Measurements from ENCODE around the gene TPO.
"Not testable (repeated sequence)": the region's sequence is repeated elsewhere in the genome, so short reads cannot be mapped to it uniquely, and the experiment has no call there.

Gene TPO

GRCh38 chr2:1505031-1505441 lies 91.8 kb downstream of the TPO start:
- ATAC-seq (replicated peaks; ENCODE audit: extremely low read depth, poor library complexity, severe bottlenecking) (no peak), DNase-seq (ENCODE audit: low spot score in 2 of 2) (no peak)
- no peak overlapping the region for H3K4me3 Mint-ChIP-seq
- no peak overlapping the region for H3K27ac Mint-ChIP-seq (ENCODE audit: low read depth)
- H3K9me3 Mint-ChIP-seq: no peaks in the 10 kb centered on the region
- H3K36me3 Mint-ChIP-seq (ENCODE audit: insufficient read depth): no peaks in the 10 kb centered on the region
- H3K27me3 Mint-ChIP-seq: no peaks in the 10 kb centered on the region
- H3K4me1 Mint-ChIP-seq: peaks cover 6% of the 10 kb centered on the region

DNA sequence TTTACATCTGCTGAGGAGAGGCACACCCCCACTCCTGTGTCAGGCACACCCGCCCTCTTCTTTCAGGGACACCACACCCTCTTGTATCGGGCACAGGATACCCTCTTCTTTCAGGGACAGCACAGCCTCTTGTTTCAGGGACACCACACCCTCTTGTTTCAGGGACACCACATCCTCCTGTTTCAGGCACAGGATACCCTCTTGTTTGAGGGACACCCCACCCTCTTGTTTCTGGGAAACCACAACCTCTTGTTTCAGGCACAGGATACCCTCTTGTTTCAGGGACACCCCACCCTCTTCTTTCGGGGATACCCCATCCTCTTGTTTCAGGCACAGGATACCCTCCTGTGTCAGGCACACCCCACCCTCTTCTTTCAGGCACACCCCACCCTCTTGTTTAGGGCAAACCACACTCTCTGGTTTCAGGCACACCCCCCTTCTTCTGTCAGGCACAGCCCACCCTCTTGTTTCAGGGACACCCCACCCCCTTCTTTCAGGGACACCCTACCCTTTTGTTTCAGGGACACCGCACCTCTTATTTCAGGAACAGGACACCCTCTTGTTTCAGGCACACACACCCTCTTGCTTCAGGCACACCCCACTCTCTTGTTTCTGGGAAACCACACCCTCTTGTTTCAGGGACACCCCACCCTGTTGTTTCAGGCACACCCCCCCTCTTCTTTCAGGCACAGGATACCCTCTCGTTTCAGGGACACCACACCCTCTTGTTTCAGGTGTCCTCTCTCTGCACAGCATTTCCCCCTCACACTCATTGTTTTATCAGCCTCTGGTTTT lies 96.2 kb downstream of the TPO start:
- H3K4me3 Mint-ChIP-seq: no peak overlapping the region
- H3K9me3 Mint-ChIP-seq: no peaks in the 10 kb centered on the region
- ATAC-seq (replicated peaks; ENCODE audit: extremely low read depth, poor library complexity, severe bottlenecking): no peak
- no peak overlapping the region for H3K27ac Mint-ChIP-seq (ENCODE audit: low read depth)
- H3K36me3 Mint-ChIP-seq (ENCODE audit: insufficient read depth): peaks cover 2% of the 10 kb centered on the region
- DNase-seq (ENCODE audit: low spot score in 2 of 2): no peak
- H3K27me3 Mint-ChIP-seq: peaks cover 11% of the 10 kb centered on the region
- H3K4me1 Mint-ChIP-seq: peaks cover 6% of the 10 kb centered on the region

DNA sequence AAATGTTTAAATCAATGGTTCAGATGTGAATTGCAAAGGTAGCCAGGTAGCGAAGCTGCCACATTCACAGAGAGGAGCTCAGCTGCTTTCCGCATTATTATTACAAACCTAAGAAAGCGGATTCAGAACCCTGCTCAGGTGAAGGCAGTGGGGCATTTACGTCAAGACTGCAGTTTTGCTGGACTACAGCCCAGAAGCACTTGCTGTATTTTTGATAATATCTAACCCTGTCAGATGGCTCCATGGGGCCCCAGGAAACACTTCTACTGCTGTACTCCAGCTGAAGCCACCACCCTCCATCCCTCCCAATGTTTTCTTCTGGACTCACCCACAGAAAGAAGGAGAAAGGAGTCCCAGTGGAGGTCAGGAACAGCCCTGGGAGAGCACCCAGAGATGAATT lies 96.9 kb downstream of the TPO start:
- no peaks in the 10 kb centered on the region for H3K9me3 Mint-ChIP-seq
- H3K4me1 Mint-ChIP-seq: peaks cover 6% of the 10 kb centered on the region
- DNase-seq (ENCODE audit: low spot score in 2 of 2) (no peak), ATAC-seq (replicated peaks; ENCODE audit: extremely low read depth, poor library complexity, severe bottlenecking) (no peak)
- H3K4me3 Mint-ChIP-seq: no peak overlapping the region
- H3K27ac Mint-ChIP-seq (ENCODE audit: low read depth): no peak overlapping the region
- peaks cover 11% of the 10 kb centered on the region for H3K27me3 Mint-ChIP-seq
- H3K36me3 Mint-ChIP-seq (ENCODE audit: insufficient read depth): peaks cover 2% of the 10 kb centered on the region

GRCh38 chr2:1511455-1511854 lies 98.2 kb downstream of the TPO start:
- H3K27ac Mint-ChIP-seq (ENCODE audit: low read depth): no peak overlapping the region
- H3K27me3 Mint-ChIP-seq: peaks cover 11% of the 10 kb centered on the region
- ATAC-seq (replicated peaks; ENCODE audit: extremely low read depth, poor library complexity, severe bottlenecking): no peak
- H3K4me3 Mint-ChIP-seq: no peak overlapping the region
- peaks cover 2% of the 10 kb centered on the region for H3K36me3 Mint-ChIP-seq (ENCODE audit: insufficient read depth)
- peaks cover 6% of the 10 kb centered on the region for H3K4me1 Mint-ChIP-seq
- H3K9me3 Mint-ChIP-seq: no peaks in the 10 kb centered on the region
- no peak for DNase-seq (ENCODE audit: low spot score in 2 of 2)

GRCh38 chr2:1512321-1513289 lies 99.3 kb downstream of the TPO start:
- peaks cover 2% of the 10 kb centered on the region for H3K36me3 Mint-ChIP-seq (ENCODE audit: insufficient read depth)
- H3K27me3 Mint-ChIP-seq: peaks cover 11% of the 10 kb centered on the region
- no peak overlapping the region for H3K4me3 Mint-ChIP-seq
- H3K27ac Mint-ChIP-seq (ENCODE audit: low read depth): no peak overlapping the region
- H3K9me3 Mint-ChIP-seq: no peaks in the 10 kb centered on the region
- H3K4me1 Mint-ChIP-seq: peaks cover 6% of the 10 kb centered on the region
- DNase-seq (ENCODE audit: low spot score in 2 of 2) (no peak), ATAC-seq (replicated peaks; ENCODE audit: extremely low read depth, poor library complexity, severe bottlenecking) (no peak)

DNA sequence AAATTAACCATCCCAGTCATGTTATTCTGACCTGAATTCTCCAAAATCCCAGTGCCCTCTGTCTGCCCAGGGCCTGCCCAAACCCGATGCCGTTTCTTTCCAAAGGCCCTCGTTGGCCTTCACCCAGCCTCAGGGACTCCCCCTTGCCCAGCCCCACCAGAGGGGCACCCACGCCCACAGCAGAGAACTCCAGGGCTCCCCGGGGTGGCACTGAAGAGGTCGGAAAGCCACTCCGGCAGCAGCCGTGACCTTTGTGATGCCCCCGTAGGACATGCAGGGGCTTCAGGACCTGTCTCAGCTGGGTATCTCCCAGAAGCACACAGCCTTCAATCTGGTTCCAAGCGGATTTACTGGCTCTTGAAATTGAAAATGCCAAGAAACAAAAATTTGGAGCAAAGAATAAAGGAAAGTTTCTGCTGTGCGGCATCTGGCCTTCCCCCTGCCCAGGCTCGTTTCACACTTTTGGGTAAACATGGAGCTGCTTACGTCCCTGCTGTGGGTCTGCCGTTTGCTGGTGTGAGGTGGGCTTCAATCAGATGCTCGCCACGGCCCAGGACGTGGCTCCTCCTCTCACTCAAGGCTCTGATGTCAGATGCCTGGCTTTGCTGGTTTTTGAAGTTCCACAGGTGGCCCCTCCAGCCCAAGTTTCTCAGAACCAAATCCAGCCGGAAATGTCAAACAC lies 101.3 kb downstream of the TPO start:
- H3K4me1 Mint-ChIP-seq: peaks cover 12% of the 10 kb centered on the region
- peaks cover 2% of the 10 kb centered on the region for H3K36me3 Mint-ChIP-seq (ENCODE audit: insufficient read depth)
- no peaks in the 10 kb centered on the region for H3K9me3 Mint-ChIP-seq
- no peak overlapping the region for H3K4me3 Mint-ChIP-seq
- no peak for ATAC-seq (replicated peaks; ENCODE audit: extremely low read depth, poor library complexity, severe bottlenecking)
- no peak for DNase-seq (ENCODE audit: low spot score in 2 of 2)
- peaks cover 11% of the 10 kb centered on the region for H3K27me3 Mint-ChIP-seq
- H3K27ac Mint-ChIP-seq (ENCODE audit: low read depth): no peak overlapping the region

DNA sequence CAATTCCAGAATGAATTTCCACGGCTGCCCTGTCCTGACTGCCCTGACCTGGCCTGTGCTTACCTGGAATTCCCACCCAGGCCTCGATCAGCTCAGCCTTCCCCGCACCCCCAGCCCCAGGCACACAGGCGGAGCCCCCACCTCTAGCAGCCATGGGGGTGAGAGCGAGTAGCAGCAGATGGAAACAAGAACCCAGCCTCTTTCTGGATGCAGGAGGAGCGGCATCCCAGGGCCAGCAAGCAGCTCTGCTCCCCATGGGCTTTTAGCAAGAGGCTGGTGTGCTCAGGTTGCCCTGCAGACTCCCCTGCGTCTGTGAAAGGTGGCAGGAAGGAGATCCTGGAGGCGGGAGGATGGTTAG lies 101.8 kb downstream of the TPO start:
- DNase-seq (ENCODE audit: low spot score in 2 of 2): no peak
- Mint-ChIP-seq H3K27ac (ENCODE audit: low read depth) (no peak overlapping the region), H3K9me3 (no peaks in the 10 kb centered on the region), H3K36me3 (ENCODE audit: insufficient read depth) (peaks cover 2% of the 10 kb centered on the region), H3K27me3 (peaks cover 11% of the 10 kb centered on the region), H3K4me1 (peaks cover 12% of the 10 kb centered on the region), H3K4me3 (no peak overlapping the region)
- ATAC-seq (replicated peaks; ENCODE audit: extremely low read depth, poor library complexity, severe bottlenecking): no peak

DNA sequence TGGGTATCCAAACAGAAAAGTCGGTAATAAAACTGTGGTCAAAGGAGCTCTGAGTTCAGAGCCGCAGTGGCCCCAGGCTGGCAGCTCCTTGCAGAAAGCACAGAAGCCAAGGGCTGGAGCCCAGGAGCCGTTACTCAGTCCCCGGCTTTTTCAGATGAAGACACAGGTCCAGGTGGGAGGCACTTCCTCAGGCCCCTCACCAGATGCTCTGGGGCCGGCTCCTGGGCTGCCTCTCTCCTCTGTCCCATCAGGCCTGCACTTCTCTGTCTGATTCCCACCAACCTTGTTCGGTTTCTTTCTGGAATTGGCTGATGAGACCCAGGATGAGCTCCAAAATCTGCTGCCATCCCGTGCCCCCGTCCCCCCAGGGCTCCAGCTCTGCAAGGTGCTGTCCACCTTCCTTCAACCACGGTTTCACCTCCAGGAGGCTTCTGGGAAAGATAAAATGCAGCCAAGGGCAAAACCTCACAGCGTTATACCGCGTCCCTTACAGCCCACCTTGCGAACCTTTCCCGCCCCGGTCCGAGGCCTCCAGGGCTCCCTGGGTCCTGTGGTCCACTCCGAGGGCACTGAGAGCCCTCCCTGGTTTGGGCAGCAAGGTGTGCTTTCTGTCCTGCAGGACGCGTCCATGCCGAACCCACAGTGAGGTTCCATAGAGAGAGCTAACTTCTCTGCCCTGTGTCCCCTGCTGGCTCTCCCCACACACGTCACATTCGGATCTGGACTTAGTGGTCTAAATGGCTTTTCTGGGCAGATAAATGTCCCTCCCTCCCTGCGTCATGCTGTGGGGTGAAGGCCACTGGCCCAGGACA lies 102.9 kb downstream of the TPO start:
- DNase-seq (ENCODE audit: low spot score in 2 of 2): no peak
- peaks cover 12% of the 10 kb centered on the region for H3K4me1 Mint-ChIP-seq
- H3K4me3 Mint-ChIP-seq: no peak overlapping the region

DNA sequence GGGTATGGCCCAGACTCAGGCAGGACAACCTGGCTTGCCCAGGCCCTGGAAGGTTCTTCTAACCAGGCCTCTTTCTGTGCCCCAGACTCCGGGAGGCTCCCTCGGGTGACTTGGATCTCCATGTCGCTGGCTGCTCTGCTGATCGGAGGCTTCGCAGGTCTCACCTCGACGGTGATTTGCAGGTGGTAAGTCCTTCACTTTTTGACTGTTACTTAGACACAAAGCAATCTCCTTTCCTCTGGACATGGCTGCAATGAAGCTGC lies 103.5 kb downstream of the TPO start:
- DNase-seq (ENCODE audit: low spot score in 2 of 2): no peak
- Mint-ChIP-seq H3K36me3 (ENCODE audit: insufficient read depth) (peaks cover 2% of the 10 kb centered on the region), H3K4me1 (peaks cover 12% of the 10 kb centered on the region), H3K4me3 (no peak overlapping the region), H3K27ac (ENCODE audit: low read depth) (no peak overlapping the region), H3K9me3 (no peaks in the 10 kb centered on the region), H3K27me3 (peaks cover 11% of the 10 kb centered on the region)
- ATAC-seq (replicated peaks; ENCODE audit: extremely low read depth, poor library complexity, severe bottlenecking): no peak

More for the DNA sequence above, 102.9 kb downstream of the TPO start:
- ATAC-seq (replicated peaks; ENCODE audit: extremely low read depth, poor library complexity, severe bottlenecking): no peak
- no peak overlapping the region for H3K27ac Mint-ChIP-seq (ENCODE audit: low read depth)
- no peaks in the 10 kb centered on the region for H3K9me3 Mint-ChIP-seq
- H3K36me3 Mint-ChIP-seq (ENCODE audit: insufficient read depth): peaks cover 2% of the 10 kb centered on the region
- H3K27me3 Mint-ChIP-seq: peaks cover 11% of the 10 kb centered on the region

- H3K27ac Mint-ChIP-seq (ENCODE audit: low read depth); DNase-seq (ENCODE audit: low spot score in 2 of 2); H3K9me3 Mint-ChIP-seq; H3K27me3 Mint-ChIP-seq; H3K4me3 Mint-ChIP-seq; ATAC-seq (replicated peaks; ENCODE audit: extremely low read depth, poor library complexity, severe bottlenecking); H3K36me3 Mint-ChIP-seq (ENCODE audit: insufficient read depth): not testable (repeated sequence)
- H3K4me1 Mint-ChIP-seq: peaks cover 12% of the 10 kb centered on the region
These were observed 104.0 kb downstream of the TPO start for GRCh38 chr2:1517291-1517690.

DNA sequence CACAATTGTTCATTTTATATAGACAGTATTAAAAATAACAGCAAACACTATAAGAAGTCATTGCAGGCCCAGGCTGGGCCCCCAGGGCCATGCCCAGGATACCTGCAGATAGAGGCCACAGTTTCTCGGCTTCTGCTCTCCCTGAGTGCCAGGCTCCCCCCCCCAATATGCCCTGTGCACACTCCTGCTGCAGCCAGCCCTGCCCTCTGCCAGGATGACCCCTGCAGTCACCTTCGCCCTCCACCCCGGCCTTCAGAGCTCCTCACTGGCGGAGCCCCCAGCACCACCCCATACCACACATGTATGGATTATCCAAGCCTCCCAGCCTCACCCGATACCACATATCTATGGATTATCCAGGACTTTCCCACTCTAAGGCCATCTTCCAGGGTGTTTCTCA lies 104.5 kb downstream of the TPO start:
- Mint-ChIP-seq H3K4me3 (no peak overlapping the region), H3K4me1 (peaks cover 12% of the 10 kb centered on the region), H3K9me3 (no peaks in the 10 kb centered on the region), H3K27ac (ENCODE audit: low read depth) (no peak overlapping the region), H3K36me3 (ENCODE audit: insufficient read depth) (peaks cover 2% of the 10 kb centered on the region), H3K27me3 (peaks cover 1% of the 10 kb centered on the region)
- DNase-seq (ENCODE audit: low spot score in 2 of 2) (no peak), ATAC-seq (replicated peaks; ENCODE audit: extremely low read depth, poor library complexity, severe bottlenecking) (no peak)

DNA sequence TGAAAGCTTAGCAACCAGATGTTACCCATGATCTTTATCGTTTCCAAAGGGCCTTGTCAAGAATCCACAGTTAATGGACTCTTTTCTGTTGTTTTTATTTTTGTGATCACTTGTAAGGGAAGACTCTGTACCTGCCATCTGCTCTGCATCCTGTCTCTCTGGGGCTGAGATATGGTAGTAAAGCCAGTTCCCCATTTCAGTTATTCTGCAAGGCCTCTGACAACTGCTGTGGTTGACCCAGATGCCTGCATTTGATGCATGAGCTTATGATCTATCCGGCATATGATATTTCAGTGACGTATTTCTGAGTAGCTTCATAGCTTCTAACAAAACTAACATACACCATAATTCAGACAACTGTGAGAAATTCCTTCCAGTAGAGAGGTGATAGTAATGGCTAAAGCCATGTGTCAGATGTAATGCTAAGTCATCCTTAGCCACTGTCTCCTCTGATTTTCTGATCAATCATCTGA lies 105.1 kb downstream of the TPO start:
- H3K27me3 Mint-ChIP-seq: no peaks in the 10 kb centered on the region
- peak overlapping the region; percentile 36 for H3K27ac Mint-ChIP-seq (ENCODE audit: low read depth)
- ATAC-seq (replicated peaks; ENCODE audit: extremely low read depth, poor library complexity, severe bottlenecking) (peak; percentile 76), DNase-seq (ENCODE audit: low spot score in 2 of 2) (no peak)
- no peaks in the 10 kb centered on the region for H3K9me3 Mint-ChIP-seq
- H3K4me1 Mint-ChIP-seq: peaks cover 12% of the 10 kb centered on the region
- no peak overlapping the region for H3K4me3 Mint-ChIP-seq
- H3K36me3 Mint-ChIP-seq (ENCODE audit: insufficient read depth): no peaks in the 10 kb centered on the region

Measured in central memory CD8-positive, alpha-beta T cell (primary cell).